GM18858 (cell line): ENCODE data around the gene SLC9A3.

Experiments used
- ATAC-seq: cut with Tn5 transposase; IDR thresholded peaks from one replicate; pipeline ENCODE4 v1.9.1; 2021; ENCODE audit not compliant: unreplicated experiment

Gene SLC9A3

GRCh38 chr5:526456-527088 lies 2.3 kb upstream of the SLC9A3 start:
- no peak for ATAC-seq

GRCh38 chr5:525916-526315 lies 1.7 kb upstream of the SLC9A3 start:
- no peak for ATAC-seq

- ATAC-seq: no peak
Observed at GRCh38 chr5:524973-525761, 918 bp upstream of the SLC9A3 start.

- no peak for ATAC-seq
Observed at GRCh38 chr5:523441-524222, 617 bp downstream of the SLC9A3 start.

GRCh38 chr5:522899-523440 lies 1.3 kb downstream of the SLC9A3 start:
- no peak for ATAC-seq

- ATAC-seq: no peak
Observed at GRCh38 chr5:522116-522515, 2.1 kb downstream of the SLC9A3 start.

DNA sequence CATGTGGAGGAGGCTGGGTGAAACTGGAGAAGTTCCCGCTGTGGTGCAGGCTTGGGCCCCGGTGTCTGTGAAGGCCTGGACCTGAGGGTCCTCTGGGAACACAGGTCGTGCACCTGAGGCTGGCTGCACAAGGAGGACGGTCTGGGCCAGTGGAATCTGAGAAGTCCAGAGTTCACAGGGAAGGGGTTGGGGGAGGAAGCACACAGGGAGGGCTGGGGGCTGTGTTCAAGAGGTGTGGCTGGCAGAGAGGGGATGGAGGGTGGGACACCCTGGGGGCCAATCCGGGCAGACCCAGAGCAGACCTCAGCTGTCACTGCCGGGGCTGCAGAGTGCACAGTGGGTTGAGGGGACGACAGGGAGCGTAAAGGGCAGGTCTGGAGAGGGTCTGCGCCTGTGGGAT lies 2.6 kb downstream of the SLC9A3 start:
- no peak for ATAC-seq

GRCh38 chr5:520850-521226 lies 3.4 kb downstream of the SLC9A3 start:
- no peak for ATAC-seq

- ATAC-seq: no peak
Observed at GRCh38 chr5:520196-520849, 3.9 kb downstream of the SLC9A3 start.

DNA sequence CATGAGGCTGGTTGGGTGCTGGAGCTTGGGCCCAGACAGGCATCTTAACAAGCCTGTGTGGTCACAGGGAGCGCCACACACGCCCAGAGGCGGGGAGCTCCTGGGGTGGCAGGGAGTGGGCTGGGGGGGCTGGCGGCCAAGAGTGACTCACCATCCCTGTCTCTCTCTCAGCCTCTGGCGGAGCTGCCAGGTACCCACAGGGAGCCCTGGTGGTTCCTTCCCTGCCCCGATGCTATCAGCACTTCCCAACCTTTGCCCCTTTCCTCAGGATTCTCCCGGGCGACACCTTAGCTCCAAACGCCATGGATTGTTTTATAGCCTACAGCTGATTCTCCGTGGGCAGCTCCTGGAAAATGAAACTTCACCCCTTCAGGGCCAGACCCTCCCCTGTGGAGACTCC lies 5.5 kb downstream of the SLC9A3 start:
- no peak for ATAC-seq

DNA sequence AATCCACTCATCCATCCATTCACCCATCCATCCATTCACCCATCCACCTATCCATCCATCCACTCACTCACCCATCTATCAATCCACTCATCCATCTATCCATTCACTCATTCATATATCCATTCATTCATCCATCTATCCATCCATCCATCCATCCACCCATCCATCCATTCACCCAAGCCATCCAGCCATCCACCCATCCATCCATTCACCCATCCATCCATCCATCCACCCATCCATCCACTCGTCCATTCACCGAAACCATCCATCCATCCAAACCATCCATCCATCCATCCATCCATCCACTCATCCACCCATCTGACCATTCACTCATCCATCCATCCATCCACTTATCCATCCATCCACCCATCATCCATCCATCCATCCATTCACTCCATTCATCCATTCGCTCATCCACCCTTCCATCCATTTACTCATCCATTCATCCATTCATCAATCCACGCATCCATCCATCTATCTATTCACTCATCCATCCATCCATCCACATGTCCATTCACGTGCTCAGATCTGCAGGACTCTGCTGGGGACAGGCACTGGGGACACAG lies 6.6 kb downstream of the SLC9A3 start:
- no peak for ATAC-seq

- no peak for ATAC-seq
Observed at GRCh38 chr5:516980-517379, 7.3 kb downstream of the SLC9A3 start.

DNA sequence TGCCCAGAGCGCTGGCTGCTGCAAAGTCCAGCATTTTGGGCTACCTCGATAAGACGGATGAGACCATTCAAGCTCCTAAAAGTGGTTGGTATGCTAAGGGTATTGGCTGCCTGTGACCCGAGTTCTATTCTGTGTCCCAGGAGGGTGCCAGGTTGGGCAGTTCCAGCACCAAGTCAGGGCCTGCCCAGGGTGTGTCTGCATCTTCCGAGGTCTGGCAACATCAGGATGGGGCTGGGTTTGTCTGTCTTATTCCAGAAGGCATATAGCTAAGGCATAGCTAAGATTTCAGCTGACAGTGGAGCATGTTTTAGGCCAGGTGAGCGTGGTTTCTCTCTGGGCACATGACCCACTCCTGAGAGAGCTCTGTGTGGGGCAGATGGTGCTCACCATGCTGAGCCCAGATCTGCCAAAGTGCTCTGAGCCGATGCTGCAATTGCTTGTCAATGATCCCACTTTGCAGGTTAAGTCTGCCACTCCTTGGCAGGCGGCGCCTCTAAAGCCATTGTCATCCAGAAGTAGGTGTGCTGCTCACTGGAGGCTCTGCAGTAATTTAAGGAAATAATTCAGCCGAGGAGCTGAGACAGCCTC lies 7.8 kb downstream of the SLC9A3 start:
- ATAC-seq: no peak

DNA sequence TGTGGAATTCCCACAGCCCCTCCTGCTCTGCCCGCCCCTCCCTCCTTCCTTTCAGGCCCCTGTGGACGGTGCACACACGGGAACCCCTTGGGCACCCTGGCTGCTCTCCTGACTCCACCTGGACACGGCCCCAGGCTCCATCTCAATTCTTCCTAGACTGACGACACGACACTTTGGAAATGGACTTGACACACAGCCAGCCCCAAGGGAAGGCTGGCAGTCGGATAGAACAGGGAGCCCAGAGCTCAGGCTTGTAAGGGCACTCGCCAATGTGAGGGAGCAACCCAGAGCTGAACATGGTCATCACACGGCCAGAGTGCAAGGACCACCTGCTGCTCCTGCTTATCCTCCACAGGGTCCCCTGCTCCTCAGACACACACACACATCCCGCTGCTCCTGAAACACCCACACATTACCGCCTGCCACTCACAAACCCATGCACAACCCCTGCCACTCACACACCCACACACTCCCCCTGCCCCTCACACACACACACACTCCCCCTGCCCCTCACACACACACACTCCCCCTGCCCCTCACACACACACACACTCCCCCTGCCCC lies 8.9 kb downstream of the SLC9A3 start:
- no peak for ATAC-seq

GRCh38 chr5:514673-515072 lies 9.6 kb downstream of the SLC9A3 start:
- no peak for ATAC-seq

DNA sequence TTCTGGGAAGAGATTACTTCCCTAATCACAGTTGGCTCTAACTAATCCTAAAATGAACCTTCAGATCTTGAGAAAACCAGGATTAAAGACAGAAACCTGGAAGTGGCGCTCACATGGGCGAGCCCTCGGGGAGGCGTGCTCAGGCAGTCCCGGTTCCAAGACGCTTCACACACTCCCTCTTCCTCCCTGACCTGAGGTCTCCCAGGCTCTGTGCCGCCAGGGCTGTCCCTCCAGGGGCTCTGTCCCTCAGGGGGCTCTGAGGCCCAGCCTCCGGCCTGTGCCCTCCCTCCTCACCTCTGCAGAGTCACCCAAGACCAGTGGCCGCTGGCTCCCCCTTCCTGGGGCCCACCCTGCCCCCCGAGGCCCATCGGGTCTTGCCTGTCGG lies 10.2 kb downstream of the SLC9A3 start:
- no peak for ATAC-seq

DNA sequence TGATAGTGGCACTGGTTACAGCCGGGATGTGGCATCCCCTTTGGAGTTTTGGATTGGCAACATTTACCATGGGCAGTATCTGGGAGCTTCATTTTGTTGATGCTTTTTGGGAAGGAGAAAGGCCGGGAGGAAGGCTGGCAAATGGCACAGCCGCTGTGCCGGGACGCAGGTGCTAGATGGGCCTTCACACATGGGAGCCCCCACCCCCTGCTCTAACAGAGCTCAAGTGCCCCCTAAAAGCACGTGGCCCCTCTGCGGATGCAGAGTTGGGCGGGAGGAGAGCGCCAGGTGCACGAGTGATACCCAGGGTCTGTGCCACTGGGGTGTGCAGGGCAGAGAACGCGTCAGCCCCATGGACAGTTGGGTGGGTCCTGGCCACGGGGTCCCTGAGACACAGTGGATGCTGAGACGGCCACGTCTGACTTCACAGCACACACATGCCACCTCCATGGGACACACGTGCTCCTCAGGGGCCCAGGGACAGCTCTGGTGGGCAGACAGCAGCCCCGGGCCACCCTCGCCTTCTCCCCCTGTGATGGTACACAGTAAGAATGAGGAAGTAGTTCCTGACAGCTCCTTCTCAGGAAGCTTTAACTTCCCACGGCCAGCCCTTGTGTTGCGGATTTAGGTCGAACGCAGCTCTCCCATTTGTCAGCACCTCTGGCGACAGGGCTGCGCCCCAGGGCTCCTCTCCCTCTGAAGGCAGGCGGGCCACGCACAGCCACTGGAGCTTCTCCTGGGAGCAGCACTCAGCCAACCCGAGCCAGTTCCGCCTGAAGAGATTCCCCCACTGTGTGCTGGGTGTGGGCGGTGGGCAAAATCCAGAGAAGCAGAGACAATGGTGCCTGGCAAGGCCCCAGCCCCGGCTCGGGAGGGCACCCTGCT lies 10.8 kb downstream of the SLC9A3 start:
- no peak for ATAC-seq

DNA sequence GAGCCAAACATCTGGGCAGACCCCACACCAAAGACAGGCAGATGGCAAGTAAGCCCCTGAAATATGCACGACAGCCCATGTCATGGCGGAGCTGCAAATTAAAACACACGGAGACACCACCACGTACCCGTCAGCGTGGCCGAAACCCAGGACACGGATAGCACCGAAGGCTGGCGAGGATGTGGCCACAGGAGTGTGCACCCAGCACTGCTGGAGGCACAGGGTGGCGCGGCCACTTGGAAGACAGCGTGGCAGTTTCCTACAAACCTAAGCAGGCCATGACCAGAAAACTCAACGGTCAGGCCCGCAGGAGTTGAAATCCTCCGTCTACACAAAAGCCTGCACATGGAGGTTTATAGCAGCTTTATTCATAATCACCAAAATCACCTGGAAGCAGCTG lies 12.8 kb downstream of the SLC9A3 start:
- no peak for ATAC-seq

DNA sequence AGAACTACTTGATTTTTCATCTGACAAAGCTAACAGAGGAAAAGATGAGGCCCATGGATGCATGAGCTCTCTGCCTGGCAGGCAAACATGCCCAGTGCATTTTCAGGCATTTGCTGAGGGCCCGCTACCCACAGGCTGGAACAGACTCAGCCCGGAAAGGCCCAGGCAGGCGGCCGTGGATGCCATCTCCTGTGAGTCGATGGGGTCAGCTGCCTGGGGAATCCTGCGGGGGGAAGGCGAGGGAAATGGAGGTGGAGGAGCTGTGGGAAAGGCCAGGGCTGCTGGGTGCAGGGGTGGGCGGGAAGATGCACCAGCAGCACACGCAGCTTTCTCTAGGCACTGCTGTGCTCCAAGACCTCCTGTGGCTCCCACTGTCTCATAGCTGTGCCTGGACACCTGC lies 13.7 kb downstream of the SLC9A3 start:
- ATAC-seq: no peak
